ENCODE results near the gene RIC1.
"Not testable (repeated sequence)": the region's sequence is repeated elsewhere in the genome, so short reads cannot be mapped to it uniquely, and the experiment has no call there.

The RIC1 gene

GRCh38 chr9:5624655-5625054, 4.3 kb upstream of the RIC1 start:
- no peak for DNase-seq (ENCODE audit: low read depth, low spot score)

- DNase-seq (ENCODE audit: low read depth, low spot score), result no peak
These were observed 1.9 kb upstream of the RIC1 start for GRCh38 chr9:5626727-5627634.

DNA sequence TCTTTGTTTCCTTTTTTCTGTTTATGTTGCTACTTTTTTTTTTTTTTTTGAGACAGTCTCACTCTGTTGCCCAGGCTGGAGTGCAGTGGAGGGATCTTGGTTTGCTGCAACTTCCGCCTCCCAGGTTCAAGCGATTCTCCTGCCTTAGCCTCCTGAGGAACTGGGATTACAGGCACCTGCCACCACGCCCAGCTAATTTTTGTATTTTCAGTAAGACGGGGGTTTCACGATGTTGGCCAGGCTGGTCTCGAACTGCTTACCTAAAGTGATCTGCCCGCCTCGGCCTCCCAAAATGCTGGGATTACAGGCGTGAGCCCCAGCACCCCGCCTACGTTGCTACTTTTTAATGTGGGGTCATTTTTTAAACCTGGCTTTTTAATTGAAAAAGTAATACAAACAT, 1.2 kb upstream of the RIC1 start:
- not testable (repeated sequence) for DNase-seq (ENCODE audit: low read depth, low spot score)

- no peak for DNase-seq (ENCODE audit: low read depth, low spot score)
These were observed 751 bp upstream of the RIC1 start for GRCh38 chr9:5628183-5628529.

- no peak for DNase-seq (ENCODE audit: low read depth, low spot score)
These were observed 589 bp downstream of the RIC1 start for GRCh38 chr9:5629312-5630080.

DNA sequence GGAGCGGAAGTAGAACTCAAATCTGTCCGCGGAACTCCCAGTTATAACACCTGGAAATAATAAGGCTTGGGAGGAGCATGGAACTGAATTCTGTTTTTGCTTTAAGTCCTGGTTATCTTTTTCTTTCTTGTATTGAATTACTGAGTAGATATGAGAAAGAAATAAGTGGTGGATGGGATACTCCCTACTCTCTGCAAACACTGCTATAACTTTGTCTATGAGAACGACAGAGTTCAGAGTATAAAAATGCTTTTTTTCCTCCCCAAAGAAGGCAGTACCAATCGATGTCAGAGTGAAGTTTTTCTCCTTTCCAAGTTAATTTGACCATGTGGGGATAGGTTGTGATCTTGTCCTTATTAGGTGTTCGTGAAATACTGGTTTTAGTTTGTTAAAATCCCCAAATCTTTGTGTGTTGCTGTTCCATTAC, 1.2 kb downstream of the RIC1 start:
- DNase-seq (ENCODE audit: low read depth, low spot score), result no peak

- no peak for DNase-seq (ENCODE audit: low read depth, low spot score)
These were observed 2.1 kb downstream of the RIC1 start for GRCh38 chr9:5631026-5631425.

GRCh38 chr9:5632540-5632939, 3.6 kb downstream of the RIC1 start:
- DNase-seq (ENCODE audit: low read depth, low spot score), result no peak

DNA sequence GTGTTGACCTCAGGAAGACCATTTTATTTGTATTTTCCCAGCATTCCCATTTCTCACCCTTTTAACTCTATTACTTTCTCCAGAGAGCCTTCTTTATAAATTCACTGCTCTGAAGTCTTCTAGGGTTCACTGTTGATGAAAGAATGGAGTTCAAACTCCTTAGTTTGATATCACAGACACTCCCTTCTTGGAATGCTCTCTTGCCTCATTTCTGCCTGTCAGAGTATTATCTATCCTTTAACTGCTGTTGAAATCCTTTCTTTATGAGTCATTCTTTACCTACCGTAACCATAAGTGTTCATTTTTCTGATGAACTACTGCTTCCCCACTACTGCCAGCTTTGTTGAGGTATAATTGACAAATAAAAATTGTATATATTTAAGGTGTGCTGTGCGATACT, 4.3 kb downstream of the RIC1 start:
- no peak for DNase-seq (ENCODE audit: low read depth, low spot score)

- no peak for DNase-seq (ENCODE audit: low read depth, low spot score)
These were observed 6.5 kb downstream of the RIC1 start for GRCh38 chr9:5635390-5635789.

DNA sequence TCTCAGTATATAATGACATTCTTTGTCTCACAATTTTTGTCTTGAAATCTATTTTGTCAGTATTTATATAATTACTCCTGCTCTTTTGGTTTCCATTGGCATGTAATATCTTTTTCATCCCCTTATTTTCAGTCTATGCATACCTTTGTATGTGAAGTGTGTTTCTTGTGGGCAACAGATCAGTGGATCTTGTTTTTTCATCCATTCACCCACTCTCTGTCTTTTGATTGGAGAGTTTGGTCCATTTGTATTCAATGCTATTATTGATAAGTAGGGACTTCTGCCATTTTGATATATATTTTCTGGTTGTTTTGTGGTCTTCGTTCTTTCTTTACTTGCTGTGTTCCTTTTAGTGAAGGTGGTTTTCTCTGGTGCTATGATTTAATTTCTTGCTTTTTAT, 10.9 kb downstream of the RIC1 start:
- no peak for DNase-seq (ENCODE audit: low read depth, low spot score)

DNA sequence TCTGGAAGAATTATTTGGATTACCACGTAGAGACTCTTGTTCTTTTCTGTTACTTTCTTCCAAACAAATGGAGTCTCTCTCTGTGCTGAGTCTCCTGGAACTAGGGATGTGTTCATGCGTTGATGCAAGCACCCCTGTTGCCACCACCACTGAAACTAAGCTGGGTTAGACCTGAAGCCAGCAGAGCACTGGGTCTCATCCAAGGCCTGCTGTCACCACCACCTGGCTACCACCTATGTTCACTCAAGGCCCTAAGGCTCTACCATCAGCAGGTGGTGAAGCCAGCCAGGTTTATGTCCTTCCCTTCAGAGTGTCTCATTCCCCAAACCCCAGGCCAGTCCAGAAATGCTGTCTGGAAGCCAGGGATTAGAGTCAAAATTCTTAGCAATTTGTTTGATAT, 13.3 kb downstream of the RIC1 start:
- no peak for DNase-seq (ENCODE audit: low read depth, low spot score)

- DNase-seq (ENCODE audit: low read depth, low spot score), result no peak
These were observed 14.2 kb downstream of the RIC1 start for GRCh38 chr9:5643005-5643624.

- no peak for DNase-seq (ENCODE audit: low read depth, low spot score)
These were observed 15.6 kb downstream of the RIC1 start for GRCh38 chr9:5644501-5644900.

DNA sequence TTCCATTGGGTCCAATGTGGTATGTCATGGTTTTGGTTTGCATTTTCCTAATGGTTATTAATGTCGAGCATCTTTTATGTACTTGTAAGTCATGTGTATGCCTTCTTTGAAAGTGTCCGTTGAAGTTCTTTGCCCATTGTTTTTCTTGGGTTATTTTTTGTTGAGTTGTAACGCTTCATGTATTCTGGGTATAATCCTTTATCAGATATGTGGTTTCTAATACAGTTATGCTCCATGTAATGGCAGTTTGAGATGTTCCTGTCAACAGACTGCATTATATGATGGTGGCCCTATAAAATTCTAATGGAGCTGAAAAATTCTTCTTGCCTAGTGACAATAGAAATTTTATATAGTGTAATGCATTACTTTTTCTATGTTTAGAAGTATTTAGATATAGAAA, 17.2 kb downstream of the RIC1 start:
- no peak for DNase-seq (ENCODE audit: low read depth, low spot score)

DNA sequence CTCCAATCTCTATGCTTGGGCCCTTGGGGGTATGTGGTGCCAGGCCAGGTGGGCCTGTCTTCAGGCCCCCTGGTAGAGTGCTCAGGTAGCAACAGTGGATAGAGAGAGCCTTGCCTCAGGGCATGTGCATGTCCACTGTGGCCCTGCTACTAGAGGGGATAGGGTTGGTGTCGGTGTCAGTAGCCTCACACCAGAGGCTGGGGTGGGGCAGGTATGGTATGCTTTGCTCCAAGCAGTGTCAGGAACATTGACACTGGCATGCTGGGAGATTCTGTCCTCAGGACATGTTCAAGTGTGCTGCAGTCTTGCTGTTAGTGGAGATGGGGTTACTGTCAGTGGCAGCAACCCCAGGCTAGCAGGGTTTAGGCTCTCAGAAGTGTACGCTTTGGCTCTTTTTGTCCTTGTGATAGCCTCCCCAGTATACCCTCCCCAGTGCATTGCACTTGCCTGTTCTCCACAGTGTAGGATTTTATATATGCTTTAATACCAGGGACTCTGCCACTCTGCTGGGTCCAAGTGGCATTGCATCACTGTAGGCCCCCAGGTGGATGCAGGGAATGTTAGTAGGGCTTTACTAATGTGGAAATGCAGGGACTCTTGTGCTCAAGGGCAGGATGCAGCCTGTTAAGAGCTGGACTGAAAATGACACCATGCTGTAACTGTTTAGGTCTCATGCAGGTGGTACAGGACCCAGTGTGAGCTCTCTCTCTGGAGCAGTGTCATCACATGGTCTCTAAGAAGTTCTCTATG, 21.6 kb downstream of the RIC1 start:
- DNase-seq (ENCODE audit: low read depth, low spot score), result no peak

GRCh38 chr9:5651246-5651645, 22.3 kb downstream of the RIC1 start:
- DNase-seq (ENCODE audit: low read depth, low spot score), result no peak

- no peak for DNase-seq (ENCODE audit: low read depth, low spot score)
These were observed 23.9 kb downstream of the RIC1 start for GRCh38 chr9:5652821-5653220.

DNA sequence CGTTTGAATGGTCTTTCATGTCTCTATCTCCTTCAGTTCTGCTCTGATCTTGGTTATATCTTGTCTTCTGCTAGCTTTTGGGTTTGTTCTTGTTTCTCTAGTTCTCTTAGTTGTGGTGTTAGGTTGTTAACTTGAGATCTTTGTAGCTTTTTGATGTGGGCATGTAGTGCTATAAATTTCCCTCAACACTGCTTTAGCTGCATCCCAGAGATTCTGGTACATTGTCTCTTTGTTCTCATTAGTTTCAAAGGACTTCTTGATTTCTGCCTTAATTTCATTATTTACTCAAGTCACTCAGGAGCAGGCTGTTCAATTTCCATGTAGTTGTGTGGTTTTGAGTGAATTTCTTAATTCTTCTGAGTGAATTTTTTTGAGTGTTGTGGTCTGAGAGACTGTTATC, 33.9 kb downstream of the RIC1 start:
- DNase-seq (ENCODE audit: low read depth, low spot score), result not testable (repeated sequence)

GRCh38 chr9:5665059-5665458, 36.2 kb downstream of the RIC1 start:
- DNase-seq (ENCODE audit: low read depth, low spot score), result no peak

GRCh38 chr9:5667391-5667790, 38.5 kb downstream of the RIC1 start:
- DNase-seq (ENCODE audit: low read depth, low spot score), result no peak

- DNase-seq (ENCODE audit: low read depth, low spot score), result no peak
These were observed 41.2 kb downstream of the RIC1 start for GRCh38 chr9:5670079-5670478.
